Gastroesophageal sphincter (tissue), 4 donors: ENCODE measurements around the gene ZNF442. TPM values are rescaled to one million over a fixed set of nuclear protein-coding genes. Genes with fewer than 3 reads are reported as not detected.
"Not testable (repeated sequence)": the region's sequence is repeated elsewhere in the genome, so short reads cannot be mapped to it uniquely, and the experiment has no call there.

ENCODE experiments used
- ATAC-seq: fragments of 150-250 bp; one replicate; pipeline ENCODE4 v1.9.1; 2016; ENCODE audit warnings: mild to moderate bottlenecking, moderate library complexity
- H3K27ac ChIP-seq, 4 donors: fragments of 200-600 bp; sonication (generic) in 3 of 4; 1 replicate in 3 of 4; 2 replicates in 1 of 4; pipeline ENCODE4 v1.5.1; 2016 to 2019
- H3K27me3 ChIP-seq: fragments of 200-600 bp; sonication (generic); one replicate; pipeline ENCODE4 v1.5.1; 2019
- H3K36me3 ChIP-seq, 2 donors: fragments of 200-600 bp; sonication (generic); one replicate each; pipeline ENCODE4 v1.5.1; 2019; ENCODE audit warnings: control low read depth in 1 of 2
- H3K4me1 ChIP-seq, 3 donors: fragments of 200-600 bp; sonication (generic); 1 replicate in 2 of 3; 2 replicates in 1 of 3; pipeline ENCODE4 v1.5.1; 2016 to 2019; ENCODE audit warnings: control low read depth in 2 of 3
- H3K4me3 ChIP-seq, 2 donors: fragments of 200-600 bp; sonication (generic); one replicate each; pipeline ENCODE4 v1.5.1; 2019; ENCODE audit warnings: mild to moderate bottlenecking in 1 of 2, moderate library complexity in 1 of 2
- H3K9me3 ChIP-seq, 3 donors: fragments of 200-600 bp; sonication (generic); one replicate each; pipeline ENCODE4 v1.5.1; 2017 to 2019; ENCODE audit warnings: control low read depth in 2 of 3
- EP300 ChIP-seq: sonication (generic); formaldehyde crosslinking; IDR thresholded peaks from one replicate; pipeline ENCODE4 v1.6.1; 2017; ENCODE audit warnings: antibody characterized with exemption, mild to moderate bottlenecking
- POLR2A ChIP-seq, 2 donors: fragments of 450-650 bp; IDR thresholded peaks; one replicate each; pipeline ENCODE4 v1.6.1; 2017; ENCODE audit warnings: antibody characterized with exemption in 2 of 2, mild to moderate bottlenecking in 2 of 2, moderate library complexity in 1 of 2
- POLR2AphosphoS5 ChIP-seq: sonication (generic); formaldehyde crosslinking; IDR thresholded peaks from one replicate; pipeline ENCODE4 v1.6.1; 2017; ENCODE audit warnings: antibody characterized with exemption
- WGBS, 2 donors: methylation state at CpG; one replicate each; pipeline ENCODE4 v1.1.5; 2018; ENCODE audit warnings: low coverage in 1 of 2; 5-methylcytosine and 5-hydroxymethylcytosine counted together
- small RNA-seq, 4 donors: library from RNA; depleted of rRNA; stranded (forward); fragments of <200 nt; gene quantifications; one replicate each; pipeline ENCODE3, GENCODE V24; 2016
- total RNA-seq, 4 donors: library from RNA; depleted of rRNA; stranded (reverse); fragments of >200 nt; gene quantifications; one replicate each; pipeline ENCODE4 v1.1.0, GENCODE V29; 2016
- TF ChIP-seq, protein P1 (sequence below), 4 experiments: fragments of 200-600 bp in 2 of 4; fragments of 450-650 bp in 2 of 4; sonication (generic) in 1 of 4; IDR thresholded peaks; one replicate each; pipeline ENCODE4 v1.5.1; 2017 to 2019; ENCODE audit warnings: antibody characterized with exemption in 4 of 4, mild to moderate bottlenecking in 2 of 4, moderate library complexity in 2 of 4

Gene ZNF442
- total RNA-seq, 4 donors from 2014 or later, result 2.3 to 6.7 (median 4.8) TPM

DNA sequence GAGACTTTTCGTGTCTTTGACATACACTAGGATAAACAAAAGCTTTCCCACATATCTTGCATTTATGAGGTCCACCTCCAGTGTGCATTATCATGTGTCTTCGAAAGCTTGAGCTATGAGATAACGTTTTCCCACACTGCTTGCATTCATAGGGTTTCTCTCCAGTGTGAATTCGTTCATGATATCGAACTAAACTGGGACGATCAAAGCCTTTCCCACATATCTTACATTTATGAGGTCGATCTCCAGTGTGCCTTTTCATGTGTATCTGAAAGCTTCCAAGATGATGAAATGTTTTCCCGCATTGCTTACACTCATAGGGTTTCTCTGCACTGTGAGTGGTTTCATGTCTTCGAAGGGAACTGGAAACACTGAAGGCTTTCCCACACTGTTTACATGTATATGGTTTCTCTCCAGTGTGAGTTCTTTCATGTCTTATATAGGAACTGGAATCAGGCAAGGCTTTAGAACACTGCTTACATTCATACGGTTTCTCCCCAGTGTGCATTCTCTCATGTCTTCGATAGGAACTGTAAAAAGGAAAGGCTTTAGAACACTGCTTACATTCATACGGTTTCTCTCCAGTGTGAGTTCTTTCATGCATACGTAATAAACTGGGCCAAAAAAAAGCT lies 46.6 kb downstream of the ZNF442 start:
- H3K4me3 ChIP-seq, result no peak overlapping the region
- no peaks in the 10 kb centered on the region for H3K4me1 ChIP-seq
- no peaks in the 10 kb centered on the region for H3K27me3 ChIP-seq
- ATAC-seq, result no peak
- TF ChIP-seq POLR2AphosphoS5 (no peak), POLR2A (IDR thresholded peaks at IDR 0.05) (no peak), EP300 (no peak)
- TF ChIP-seq, protein P1, sequence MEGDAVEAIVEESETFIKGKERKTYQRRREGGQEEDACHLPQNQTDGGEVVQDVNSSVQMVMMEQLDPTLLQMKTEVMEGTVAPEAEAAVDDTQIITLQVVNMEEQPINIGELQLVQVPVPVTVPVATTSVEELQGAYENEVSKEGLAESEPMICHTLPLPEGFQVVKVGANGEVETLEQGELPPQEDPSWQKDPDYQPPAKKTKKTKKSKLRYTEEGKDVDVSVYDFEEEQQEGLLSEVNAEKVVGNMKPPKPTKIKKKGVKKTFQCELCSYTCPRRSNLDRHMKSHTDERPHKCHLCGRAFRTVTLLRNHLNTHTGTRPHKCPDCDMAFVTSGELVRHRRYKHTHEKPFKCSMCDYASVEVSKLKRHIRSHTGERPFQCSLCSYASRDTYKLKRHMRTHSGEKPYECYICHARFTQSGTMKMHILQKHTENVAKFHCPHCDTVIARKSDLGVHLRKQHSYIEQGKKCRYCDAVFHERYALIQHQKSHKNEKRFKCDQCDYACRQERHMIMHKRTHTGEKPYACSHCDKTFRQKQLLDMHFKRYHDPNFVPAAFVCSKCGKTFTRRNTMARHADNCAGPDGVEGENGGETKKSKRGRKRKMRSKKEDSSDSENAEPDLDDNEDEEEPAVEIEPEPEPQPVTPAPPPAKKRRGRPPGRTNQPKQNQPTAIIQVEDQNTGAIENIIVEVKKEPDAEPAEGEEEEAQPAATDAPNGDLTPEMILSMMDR (IDR thresholded peaks at IDR 0.05), result no peak
- H3K36me3 ChIP-seq, result peaks cover 0 to 63% of the 10 kb centered on the region in 2 donors
- 92 to 96% methylated on average over 11 to 12 of the region's 13 CpGs for WGBS, 2 donors
- H3K9me3 ChIP-seq, result peaks cover 0 to 12% (median 0%) of the 10 kb centered on the region in 3 donors
- no peak overlapping the region for H3K27ac ChIP-seq

DNA sequence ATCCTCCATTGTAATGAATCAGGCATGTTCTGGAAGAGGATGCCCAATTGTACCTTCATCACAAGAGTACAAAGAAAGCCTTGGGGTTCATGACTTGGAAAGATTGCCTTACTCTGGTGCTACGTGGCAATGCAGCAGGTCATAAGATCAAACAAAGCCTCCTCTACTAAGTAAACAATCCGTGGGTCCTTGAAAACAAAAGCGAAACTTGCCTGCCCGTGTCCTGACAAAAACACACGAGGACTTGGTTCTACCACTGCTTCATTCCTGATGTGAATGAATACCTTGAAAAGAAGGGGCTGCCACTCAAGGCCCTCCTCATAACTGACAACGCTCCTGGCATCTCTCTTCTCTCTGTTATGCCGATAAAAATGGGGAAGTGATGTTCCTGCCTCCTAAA lies 50.9 kb downstream of the ZNF442 start:
- ATAC-seq, result no peak
- no peak overlapping the region for H3K27ac ChIP-seq
- no peaks in the 10 kb centered on the region for H3K27me3 ChIP-seq
- no peak overlapping the region for H3K4me3 ChIP-seq
- peaks cover 0 to 12% (median 0%) of the 10 kb centered on the region in 3 donors for H3K9me3 ChIP-seq
- peaks cover 0 to 22% of the 10 kb centered on the region in 2 donors for H3K36me3 ChIP-seq
- no peaks in the 10 kb centered on the region for H3K4me1 ChIP-seq
- WGBS, 2 donors, result 54 to 56% methylated on average over 2 to 7 of the region's 7 CpGs
- TF ChIP-seq, protein P1 (IDR thresholded peaks at IDR 0.05), result no peak
- TF ChIP-seq EP300, result no peak
- no peak for TF ChIP-seq POLR2AphosphoS5
- no peak for TF ChIP-seq POLR2A (IDR thresholded peaks at IDR 0.05)

DNA sequence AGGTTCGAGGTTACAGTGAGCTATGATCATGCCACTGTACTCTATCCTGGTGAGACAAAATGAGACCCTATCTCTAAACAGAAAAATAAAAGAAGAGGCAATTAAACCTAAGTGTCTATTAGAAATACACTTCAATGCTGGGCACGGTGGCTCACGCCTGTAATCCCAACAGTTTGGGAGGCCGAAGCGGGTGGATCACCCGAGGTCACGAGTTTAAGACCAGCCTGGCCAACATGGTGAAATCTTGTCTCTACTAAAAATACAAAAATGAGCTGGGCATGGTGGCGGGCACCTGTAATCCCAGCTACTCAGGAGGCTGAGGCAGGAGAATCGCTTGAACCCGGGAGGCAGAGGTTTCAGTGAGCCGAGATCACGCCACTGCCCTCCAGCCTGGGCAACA lies 56.6 kb downstream of the ZNF442 start:
- WGBS, 2 donors, result 99 to 100% methylated on average over 1 to 11 of the region's 12 CpGs
- H3K9me3 ChIP-seq, result not testable (repeated sequence)

More for the DNA sequence above, 56.6 kb downstream of the ZNF442 start:
- H3K27me3 ChIP-seq, H3K27ac ChIP-seq, H3K36me3 ChIP-seq, ATAC-seq, H3K4me1 ChIP-seq, H3K4me3 ChIP-seq: not testable (repeated sequence)

Small RNA genes lying within 50 kb of the gene (small RNA-seq; reads per million reads assigned to genes)
- gene RPS29P23, result 0 reads per million in 4 donors

Other genes starting within 250 kb of the ZNF442 start
- gene ZNF20, start 225.3 kb downstream of the ZNF442 start, total RNA-seq, result 1 to 10 TPM; 1.9 to 4.9 (median 3.1) TPM
- gene ZNF625, start 208.9 kb downstream of the ZNF442 start, total RNA-seq, result 10 to 100 TPM in 1 of 4 donors, 1 to 10 TPM in 3; 7.3 to 11.4 (median 8.0) TPM
- gene ZNF136, start 202.6 kb downstream of the ZNF442 start, total RNA-seq, result 10 to 100 TPM in 3 of 4 donors, 1 to 10 TPM in 1; 8.7 to 19.6 (median 11.5) TPM
- 10 to 100 TPM; 10.1 to 14.6 (median 11.3) TPM for gene ZNF44, start 70.8 kb downstream of the ZNF442 start, total RNA-seq
- 1 to 10 TPM; 1.6 to 7.6 (median 5.5) TPM for gene ZNF563, start 32.0 kb downstream of the ZNF442 start, total RNA-seq
- 1 to 10 TPM; 3.9 to 7.8 (median 4.7) TPM for gene ZNF799, start 35.6 kb upstream of the ZNF442 start, total RNA-seq
- 1 to 10 TPM; 3.1 to 9.2 (median 5.2) TPM for gene ZNF443, start 75.3 kb upstream of the ZNF442 start, total RNA-seq
- 1 to 10 TPM; 3.1 to 3.6 (median 3.3) TPM for gene ZNF709, start 119.1 kb upstream of the ZNF442 start, total RNA-seq
- gene ZNF564, start 185.8 kb upstream of the ZNF442 start, total RNA-seq, result 10 to 100 TPM in 3 of 4 donors, 1 to 10 TPM in 1; 6.8 to 14.6 (median 13.8) TPM
- gene ZNF490, start 245.1 kb upstream of the ZNF442 start, total RNA-seq, result 1 to 10 TPM; 5.1 to 8.6 (median 6.7) TPM
- 10 to 100 TPM; 16.7 to 29.7 (median 20.4) TPM for gene ZNF791, start 245.2 kb upstream of the ZNF442 start, total RNA-seq